Mucosa of rectum (tissue), 2 donors: ENCODE results near the gene ZDHHC22.
A peak's percentile ranks its signal among the peaks of the same experiment; 100 is the strongest.

Experiments used
- H3K27ac ChIP-seq, 2 donors: one replicate each; pipeline ENCODE4 v1.7.0; 2013; ENCODE audit warnings: inconsistent platforms in 2 of 2, low read depth in 2 of 2, low read length in 2 of 2
- H3K27me3 ChIP-seq, 2 donors: one replicate each; pipeline ENCODE4 v1.7.0; 2013; ENCODE audit warnings: low read length in 2 of 2; ENCODE audit not compliant: control insufficient read depth in 2 of 2, insufficient read depth in 2 of 2
- H3K36me3 ChIP-seq, 2 donors: one replicate each; pipeline ENCODE4 v1.7.0; 2013; ENCODE audit warnings: low read length in 2 of 2; ENCODE audit not compliant: control insufficient read depth in 2 of 2, insufficient read depth in 2 of 2
- H3K4me1 ChIP-seq, 2 donors: one replicate each; pipeline ENCODE4 v1.7.0; 2013; ENCODE audit warnings: low read length in 2 of 2, mild to moderate bottlenecking in 1 of 2; ENCODE audit not compliant: control insufficient read depth in 2 of 2, insufficient read depth in 2 of 2
- H3K4me3 ChIP-seq, 2 donors: one replicate each; pipeline ENCODE4 v1.7.0; 2013; ENCODE audit warnings: low read length in 2 of 2
- H3K9ac ChIP-seq, 2 donors: one replicate each; pipeline ENCODE4 v1.7.0; 2013; ENCODE audit warnings: low read length in 2 of 2, low read depth in 1 of 2, mild to moderate bottlenecking in 1 of 2
- H3K9me3 ChIP-seq, 2 donors: one replicate each; pipeline ENCODE4 v1.7.0; 2013; ENCODE audit warnings: low read length in 2 of 2; ENCODE audit not compliant: control insufficient read depth in 2 of 2
- donor health status: healthy.
- donor health status: Normal muscosa, but diverticular disease.

ZDHHC22 gene

GRCh38 chr14:77128414-77128891, 13.1 kb downstream of the ZDHHC22 start:
- Histone ChIP-seq H3K27me3 (peaks cover 19% of the 10 kb centered on the region in 2 donors), H3K27ac (no peak overlapping the region), H3K9me3 (no peaks in the 10 kb centered on the region), H3K4me3 (no peak overlapping the region), H3K4me1 (peaks cover 15 to 20% of the 10 kb centered on the region in 2 donors), H3K9ac (no peak overlapping the region), H3K36me3 (no peaks in the 10 kb centered on the region)

DNA sequence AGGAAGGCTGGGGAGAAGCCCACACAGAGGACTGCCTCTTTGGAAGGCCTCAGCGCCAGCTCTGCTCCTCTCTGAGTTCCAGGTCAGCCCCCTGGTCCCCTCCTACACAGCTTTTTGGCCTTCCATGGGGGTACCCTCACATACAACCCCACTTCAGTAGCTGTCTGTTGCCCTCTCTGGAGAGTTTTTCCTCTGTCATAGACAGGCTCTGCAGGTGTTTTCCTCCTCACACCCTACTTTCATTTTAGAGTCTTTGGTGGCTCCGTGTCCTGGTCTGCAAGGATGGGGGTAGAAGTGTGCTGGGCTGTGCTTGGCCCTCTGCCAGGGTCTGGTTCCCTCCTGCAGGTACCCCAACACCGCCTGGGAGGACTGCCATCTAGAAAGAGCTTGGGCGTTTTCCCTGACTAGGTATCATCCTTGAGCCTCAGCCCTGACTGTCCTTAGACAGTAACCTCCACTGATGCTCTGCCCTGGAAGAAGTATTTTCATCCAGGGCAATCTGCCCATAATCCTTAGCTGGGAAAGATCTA, 15.1 kb downstream of the ZDHHC22 start:
- H3K27me3 ChIP-seq = peaks cover 6 to 9% of the 10 kb centered on the region in 2 donors

GRCh38 chr14:77125823-77126325, 15.7 kb downstream of the ZDHHC22 start:
- Histone ChIP-seq H3K9me3 (no peaks in the 10 kb centered on the region), H3K4me3 (no peak overlapping the region), H3K36me3 (peaks cover 0 to 6% of the 10 kb centered on the region in 2 donors), H3K4me1 (peaks cover 39 to 43% of the 10 kb centered on the region in 2 donors), H3K27me3 (peaks cover 5 to 9% of the 10 kb centered on the region in 2 donors), H3K27ac (no peak overlapping the region), H3K9ac (no peak overlapping the region)

More for the DNA sequence above, 15.1 kb downstream of the ZDHHC22 start:
- H3K4me1 ChIP-seq = peaks cover 33 to 38% of the 10 kb centered on the region in 2 donors
- H3K9ac ChIP-seq = no peak overlapping the region
- H3K36me3 ChIP-seq = peaks cover 0 to 1% of the 10 kb centered on the region in 2 donors
- H3K9me3 ChIP-seq = no peaks in the 10 kb centered on the region
- no peak overlapping the region for H3K27ac ChIP-seq
- no peak overlapping the region for H3K4me3 ChIP-seq

DNA sequence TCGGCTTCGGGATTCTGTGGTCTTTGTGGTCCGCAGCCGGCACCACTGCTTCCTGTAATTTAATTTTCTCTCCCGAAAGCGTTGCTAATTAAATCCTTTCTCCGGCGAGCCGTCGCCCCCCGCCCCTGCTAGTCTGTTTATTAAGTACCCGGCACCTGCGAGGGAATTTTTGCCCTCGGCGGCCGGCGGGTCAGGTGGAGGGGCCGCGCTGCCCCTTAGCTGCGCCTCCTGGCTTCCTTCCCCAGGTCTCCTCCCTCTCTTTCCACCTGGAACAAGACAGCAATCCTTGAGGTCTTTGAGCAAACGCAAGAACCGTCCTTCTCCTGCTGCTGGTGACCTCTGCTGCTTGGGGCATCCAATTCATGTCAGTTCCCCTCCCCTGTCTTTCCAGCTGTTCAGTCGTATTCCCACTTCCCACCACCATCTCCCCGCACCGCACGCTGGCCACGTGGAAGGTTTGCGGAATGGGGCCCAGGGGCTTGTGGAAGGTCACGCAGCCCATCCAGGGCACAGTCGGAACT, 16.2 kb downstream of the ZDHHC22 start:
- peaks cover 0 to 6% of the 10 kb centered on the region in 2 donors for H3K36me3 ChIP-seq
- no peak overlapping the region for H3K27ac ChIP-seq
- H3K9ac ChIP-seq = peak overlapping the region in 1 of 2 donors; percentile 78
- no peaks in the 10 kb centered on the region for H3K9me3 ChIP-seq
- peak overlapping the region; percentile 59 to 76 for H3K4me3 ChIP-seq
- peaks cover 5 to 9% of the 10 kb centered on the region in 2 donors for H3K27me3 ChIP-seq
- peaks cover 44% of the 10 kb centered on the region in 2 donors for H3K4me1 ChIP-seq

- H3K9ac ChIP-seq = peak overlapping the region; percentile 60 to 78
- peak overlapping the region; percentile 69 to 91 for H3K27ac ChIP-seq
- peaks cover 44 to 46% of the 10 kb centered on the region in 2 donors for H3K4me1 ChIP-seq
- peaks cover 0 to 9% of the 10 kb centered on the region in 2 donors for H3K36me3 ChIP-seq
- H3K9me3 ChIP-seq = no peaks in the 10 kb centered on the region
- H3K27me3 ChIP-seq = peaks cover 5 to 9% of the 10 kb centered on the region in 2 donors
- peak overlapping the region; percentile 59 to 76 for H3K4me3 ChIP-seq
These were observed 17.0 kb downstream of the ZDHHC22 start for GRCh38 chr14:77124345-77125280.

DNA sequence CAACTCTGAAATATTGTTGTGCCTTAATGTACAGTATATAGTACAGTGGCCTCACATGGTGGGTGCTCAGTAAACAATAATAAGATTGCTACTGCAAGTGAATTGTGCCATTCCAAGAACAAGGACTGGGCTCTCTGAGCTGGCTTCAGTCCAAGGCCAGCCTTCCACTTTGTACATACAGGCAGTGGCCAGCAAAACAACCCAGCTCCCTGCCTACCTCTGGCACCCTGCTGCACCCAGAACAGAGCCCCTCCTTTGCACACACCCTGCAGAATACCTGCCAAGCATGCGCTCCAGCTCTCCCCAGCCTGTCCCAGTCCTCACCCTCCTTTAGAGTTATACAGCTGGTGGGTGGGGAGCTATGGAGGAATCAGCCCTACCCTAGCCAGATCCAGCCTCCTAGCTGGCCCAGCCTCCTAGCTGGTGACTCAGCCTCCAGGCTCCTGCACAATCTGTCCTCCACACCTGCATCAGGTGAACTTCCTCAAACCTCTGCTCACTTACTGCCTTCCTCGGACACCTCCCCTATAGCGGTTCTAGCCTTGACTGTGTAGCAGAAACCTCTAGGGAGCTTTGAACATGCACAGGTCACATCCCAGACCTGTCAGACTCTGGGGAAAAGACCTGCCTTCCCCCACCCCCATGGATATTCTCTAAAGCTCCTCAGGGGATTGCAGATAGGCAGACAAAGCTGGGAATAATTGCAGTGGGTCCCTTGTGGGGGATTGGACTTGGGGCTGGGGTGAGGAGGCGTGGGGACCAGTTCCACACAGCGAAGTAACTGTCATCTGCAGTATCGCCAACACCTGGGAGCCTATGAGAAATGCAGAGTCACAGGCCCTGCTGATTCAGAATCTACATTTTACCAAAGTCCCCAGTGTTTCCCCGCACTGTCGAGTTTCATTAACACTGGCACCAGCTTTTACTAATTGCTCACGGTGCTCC, 17.9 kb downstream of the ZDHHC22 start:
- Histone ChIP-seq H3K4me1 (peaks cover 44 to 46% of the 10 kb centered on the region in 2 donors), H3K27ac (peak overlapping the region; percentile 86 to 91), H3K27me3 (peaks cover 4 to 9% of the 10 kb centered on the region in 2 donors), H3K9me3 (no peaks in the 10 kb centered on the region), H3K9ac (peak overlapping the region; percentile 60 to 78), H3K36me3 (peaks cover 0 to 10% of the 10 kb centered on the region in 2 donors), H3K4me3 (peak overlapping the region in 1 of 2 donors; percentile 76)

DNA sequence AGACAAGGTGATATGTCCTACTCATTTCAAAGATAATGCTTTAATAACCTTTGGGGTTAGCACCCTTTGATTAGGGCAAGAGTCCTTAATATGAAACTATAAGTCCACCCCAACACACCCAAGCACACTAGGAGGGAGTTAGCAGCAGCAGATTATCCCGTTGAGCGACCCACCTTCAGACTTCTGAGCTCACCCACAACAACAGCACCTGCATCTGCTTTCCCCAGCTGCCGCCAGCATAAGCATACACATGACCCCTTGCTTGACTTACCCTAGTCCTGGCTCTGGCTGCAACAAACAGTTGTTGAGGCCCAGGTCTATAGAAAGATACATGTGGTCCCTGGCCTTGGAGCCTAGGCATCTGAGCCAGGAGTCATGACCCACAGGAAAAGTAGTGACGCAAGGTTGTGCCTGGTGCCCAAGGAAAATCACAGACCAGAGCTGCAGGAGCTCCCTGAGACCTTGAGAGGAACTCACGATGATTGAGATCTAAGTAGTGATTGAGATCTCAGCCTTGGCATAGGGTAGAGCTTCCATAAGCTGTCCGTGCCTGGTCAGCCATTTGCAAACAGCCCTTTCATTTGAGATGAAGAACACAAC, 19.0 kb downstream of the ZDHHC22 start:
- Histone ChIP-seq H3K27me3 (peaks cover 0 to 2% of the 10 kb centered on the region in 2 donors), H3K27ac (peak overlapping the region; percentile 86 to 91), H3K4me1 (peaks cover 44 to 46% of the 10 kb centered on the region in 2 donors), H3K36me3 (peaks cover 0 to 13% of the 10 kb centered on the region in 2 donors), H3K4me3 (peak overlapping the region in 1 of 2 donors; percentile 1), H3K9ac (peak overlapping the region in 1 of 2 donors; percentile 1), H3K9me3 (no peaks in the 10 kb centered on the region)

DNA sequence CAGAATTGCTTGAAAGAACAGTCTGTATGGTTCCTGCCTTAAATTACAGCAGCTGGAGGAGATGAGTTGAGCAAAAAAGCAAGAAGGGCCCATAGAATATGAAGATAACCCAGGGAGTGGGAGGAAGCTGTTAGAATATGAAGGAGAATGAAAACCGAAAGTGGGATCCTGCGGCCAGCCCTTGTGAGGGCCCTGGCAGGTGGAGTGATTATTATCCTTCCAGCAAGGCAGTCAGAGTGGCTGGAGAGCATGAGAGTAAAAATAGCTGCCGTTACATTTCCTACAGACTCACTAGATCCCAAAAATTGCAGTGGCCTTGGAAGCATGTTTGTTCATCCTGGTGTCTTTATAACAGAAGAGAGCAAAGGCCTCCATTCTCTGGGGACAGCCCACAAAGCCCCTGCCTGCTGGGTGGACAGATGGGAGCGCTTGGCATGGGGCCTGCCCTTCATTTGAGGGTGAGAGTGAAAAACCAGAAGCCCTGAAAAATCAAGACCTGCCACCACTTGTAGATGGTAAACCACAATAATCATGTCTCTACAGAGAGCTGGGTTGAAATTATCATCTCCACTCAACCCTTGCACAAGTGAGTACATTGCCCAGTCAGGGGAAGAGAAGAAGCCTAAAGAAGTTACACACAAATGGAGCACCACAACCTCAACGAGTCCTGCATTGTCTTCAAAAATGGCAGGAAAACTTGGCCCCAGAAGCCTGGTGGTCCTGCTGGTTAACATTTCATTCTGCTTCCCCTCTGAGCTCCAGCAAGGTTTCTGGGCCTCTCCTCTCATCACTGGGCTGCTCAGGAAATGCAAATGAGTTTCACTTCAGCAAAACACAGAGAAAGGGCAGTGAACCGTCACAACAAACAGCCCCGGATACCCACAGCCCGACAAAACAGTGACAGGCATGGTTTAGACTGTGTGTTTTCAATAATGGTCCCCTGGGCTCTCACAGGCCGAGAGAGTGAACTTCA, 20.5 kb downstream of the ZDHHC22 start:
- Histone ChIP-seq H3K4me3 (peak overlapping the region in 1 of 2 donors; percentile 13), H3K4me1 (peaks cover 44 to 46% of the 10 kb centered on the region in 2 donors), H3K36me3 (peaks cover 3 to 21% of the 10 kb centered on the region in 2 donors), H3K9me3 (no peaks in the 10 kb centered on the region), H3K27ac (peak overlapping the region; percentile 86 to 91), H3K9ac (peak overlapping the region; percentile 24 to 42), H3K27me3 (peaks cover 0 to 2% of the 10 kb centered on the region in 2 donors)
